Lung (tissue), 12 donors: Measurements from ENCODE around the gene MC1R. TPM values are rescaled to one million over a fixed set of nuclear protein-coding genes. Genes with fewer than 3 reads are reported as not detected.

Experiments used
- ATAC-seq: fragments of 200-7000 bp; cut with Tn5 transposase; one replicate; pipeline ENCODE4 v1.9.1; 2020; ENCODE audit warnings: moderate number of reproducible peaks; ENCODE audit not compliant: insufficient read depth, low FRiP score
- DNase-seq, 3 donors: peaks; one replicate each; pipeline ENCODE4 v3.0.0-alpha.2; 2013 to 2017
- H3K27ac ChIP-seq, 2 donors: one replicate each; pipeline ENCODE4 v1.5.1; 2013; ENCODE audit warnings: mild to moderate bottlenecking in 2 of 2, moderate library complexity in 2 of 2, control low read depth in 1 of 2, inconsistent platforms in 1 of 2, low read depth in 1 of 2, low read length in 1 of 2
- H3K27me3 ChIP-seq, 3 donors: one replicate each; pipeline ENCODE4 v1.5.1; 2013; ENCODE audit warnings: low read length in 2 of 3; ENCODE audit not compliant: control insufficient read depth in 3 of 3, insufficient read depth in 3 of 3
- H3K36me3 ChIP-seq, 4 donors: one replicate each; pipeline ENCODE4 v1.5.1; 2013; ENCODE audit warnings: low read length in 4 of 4, mild to moderate bottlenecking in 1 of 4, moderate library complexity in 1 of 4; ENCODE audit not compliant: control insufficient read depth in 4 of 4, insufficient read depth in 4 of 4
- H3K4me1 ChIP-seq, 5 donors: one replicate each; pipeline ENCODE4 v1.5.1; 2013; ENCODE audit warnings: low read length in 5 of 5, mild to moderate bottlenecking in 2 of 5, moderate library complexity in 1 of 5; ENCODE audit not compliant: control insufficient read depth in 5 of 5, insufficient read depth in 5 of 5
- H3K4me3 ChIP-seq: one replicate; pipeline ENCODE4 v1.5.1; 2013; ENCODE audit warnings: mild to moderate bottlenecking, control low read depth, moderate library complexity
- H3K9ac ChIP-seq, 2 donors: one replicate each; pipeline ENCODE4 v1.5.1; 2013; ENCODE audit warnings: low read length in 2 of 2, control low read depth in 1 of 2; ENCODE audit not compliant: insufficient read depth in 1 of 2
- H3K9me3 ChIP-seq, 4 donors: one replicate each; pipeline ENCODE4 v1.5.1; 2013; ENCODE audit warnings: low read length in 3 of 4, mild to moderate bottlenecking in 1 of 4, moderate library complexity in 1 of 4; ENCODE audit not compliant: control insufficient read depth in 4 of 4, insufficient read depth in 3 of 4
- CTCF ChIP-seq: IDR thresholded peaks from 2 replicates; pipeline ENCODE4 v1.5.1; 2012; ENCODE audit warnings: mild to moderate bottlenecking; ENCODE audit errors: control extremely low read depth, extremely low read depth
- WGBS, 2 donors: extraction: QIAGEN DNeasy Blood & Tissue Kit; methylation state at CpG; one replicate each; pipeline ENCODE4 v1.1.7; 2013; 5-methylcytosine and 5-hydroxymethylcytosine counted together
- polyA plus RNA-seq, 2 donors: library from polyadenylated mRNA; stranded (reverse); fragments of 200-250 nt; gene quantifications; one replicate each; pipeline ENCODE4 v1.2.1, GENCODE V29; 2013
- total RNA-seq, 2 donors: library from RNA; depleted of rRNA in 1 of 2; stranded (reverse); fragments of >200 nt in 1 of 2; gene quantifications; one replicate each; pipeline ENCODE4 v1.2.1, GENCODE V29; 2014 to 2021
- donor health status: control.
- donor health status: control.
- donor health status: Bipolar disorder and iron deficiency.
- donor health status: healthy.
- donor health status: DM: yes; HTN: yes; CAD: no.

Gene MC1R
- total and polyA plus RNA-seq, 4 donors, result 2.9 to 7.1 (median 3.5) TPM

GRCh38 chr16:89884041-89884421 is 34.6 kb upstream of the MC1R start:
- Histone ChIP-seq H3K9ac (no peak overlapping the region), H3K27ac (no peak overlapping the region), H3K27me3 (no peaks in the 10 kb centered on the region), H3K4me3 (no peak overlapping the region), H3K4me1 (peaks cover 0 to 2% (median 0%) of the 10 kb centered on the region in 5 donors), H3K36me3 (peaks cover 23 to 62% (median 41%) of the 10 kb centered on the region in 4 donors), H3K9me3 (no peaks in the 10 kb centered on the region)
- ATAC-seq (no peak), DNase-seq (no peak)
- 97 to 99% methylated on average over 8 of the region's 8 CpGs for WGBS, 2 donors
- no peak for TF ChIP-seq CTCF

DNA sequence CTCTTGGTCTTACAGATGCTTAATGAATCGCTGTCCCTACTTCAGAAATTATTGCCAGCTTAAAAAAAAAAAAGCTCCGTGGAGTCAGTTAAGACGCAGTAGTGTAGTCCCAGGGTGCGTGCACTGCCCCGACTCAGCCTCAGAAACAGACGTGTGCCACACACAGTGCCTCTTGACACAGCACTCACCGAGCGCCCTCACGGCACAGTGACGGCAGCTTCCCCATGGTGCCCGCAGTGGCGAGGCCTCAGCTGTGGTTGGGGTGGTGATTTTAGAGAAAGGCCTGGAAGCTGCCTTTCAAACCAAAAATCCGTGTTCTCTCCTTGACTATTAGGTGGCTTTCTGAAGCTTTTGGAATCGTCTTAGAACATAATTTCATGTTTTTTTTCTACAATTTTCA is 31.4 kb upstream of the MC1R start:
- Histone ChIP-seq H3K9me3 (no peaks in the 10 kb centered on the region), H3K27ac (no peak overlapping the region), H3K27me3 (no peaks in the 10 kb centered on the region), H3K36me3 (peaks cover 29 to 61% (median 35%) of the 10 kb centered on the region in 4 donors), H3K4me1 (peaks cover 0 to 2% (median 0%) of the 10 kb centered on the region in 5 donors), H3K4me3 (no peak overlapping the region), H3K9ac (no peak overlapping the region)
- ATAC-seq, result no peak
- WGBS, 2 donors, result 97 to 98% methylated on average over 14 of the region's 14 CpGs
- DNase-seq, result no peak
- TF ChIP-seq CTCF, result no peak

GRCh38 chr16:89890200-89890599 is 28.5 kb upstream of the MC1R start:
- Histone ChIP-seq H3K9ac (no peak overlapping the region), H3K9me3 (no peaks in the 10 kb centered on the region), H3K27ac (no peak overlapping the region), H3K36me3 (peaks cover 23 to 64% (median 30%) of the 10 kb centered on the region in 4 donors), H3K4me3 (no peak overlapping the region), H3K27me3 (no peaks in the 10 kb centered on the region), H3K4me1 (no peaks in the 10 kb centered on the region)
- TF ChIP-seq CTCF, result no peak
- no peak for DNase-seq
- 90 to 96% methylated on average over 9 of the region's 9 CpGs for WGBS, 2 donors
- ATAC-seq, result no peak
